MM.1S (cell line): Measurements from ENCODE around the gene CLEC4D.
A peak's percentile ranks its signal among the peaks of the same experiment; 100 is the strongest.

Source experiments
- DNase-seq: peaks from one replicate; pipeline ENCODE4 v3.0.0-alpha.2; 2015
- H2AFZ ChIP-seq: fragments of 300-600 bp; sonication (generic); 2 replicates; pipeline ENCODE4 v1.6.0; 2016; ENCODE audit warnings: antibody characterized with exemption, low read length
- H3F3A ChIP-seq: fragments of 300-600 bp; sonication (generic); 2 replicates; pipeline ENCODE4 v1.6.1; 2016; ENCODE audit warnings: mild to moderate bottlenecking, antibody characterized with exemption, low read length, moderate library complexity, mixed read lengths; ENCODE audit not compliant: insufficient read depth
- H3K27ac ChIP-seq: fragments of 300-600 bp; sonication (generic); 2 replicates; pipeline ENCODE4 v1.5.1; 2016; ENCODE audit warnings: mild to moderate bottlenecking, low read length
- H3K27me3 ChIP-seq: fragments of 300-600 bp; sonication (generic); replicated peaks from 2 replicates; pipeline ENCODE4 v1.6.0; 2016; ENCODE audit warnings: low read length; ENCODE audit not compliant: insufficient read depth
- H3K36me3 ChIP-seq: fragments of 300-600 bp; sonication (generic); replicated peaks from 2 replicates; pipeline ENCODE4 v1.6.1; 2016; ENCODE audit warnings: mild to moderate bottlenecking, low read length, mixed read lengths; ENCODE audit not compliant: insufficient read depth
- H3K4me1 ChIP-seq: fragments of 300-600 bp; sonication (generic); 2 replicates; pipeline ENCODE4 v1.6.1; 2016; ENCODE audit warnings: low read length, mixed read lengths
- H3K4me2 ChIP-seq: fragments of 300-600 bp; sonication (generic); 2 replicates; pipeline ENCODE4 v1.6.0; 2016; ENCODE audit warnings: low read depth, low read length
- H3K4me3 ChIP-seq: fragments of 300-600 bp; sonication (generic); 2 replicates; pipeline ENCODE4 v1.5.1; 2016; ENCODE audit warnings: low read length, mixed read lengths
- H3K79me2 ChIP-seq: fragments of 300-600 bp; sonication (generic); 2 replicates; pipeline ENCODE4 v1.6.1; 2016; ENCODE audit warnings: mixed run types, low read length, mixed read lengths
- H3K9ac ChIP-seq: fragments of 300-600 bp; sonication (generic); 2 replicates; pipeline ENCODE4 v1.6.1; 2016; ENCODE audit warnings: low read length, mixed read lengths
- H3K9me2 ChIP-seq: fragments of 300-600 bp; sonication (generic); replicated peaks from 2 replicates; pipeline ENCODE4 v1.6.1; 2016; ENCODE audit warnings: mild to moderate bottlenecking, low read length, mixed read lengths; ENCODE audit not compliant: insufficient read depth
- H3K9me3 ChIP-seq: fragments of 300-600 bp; sonication (generic); replicated peaks from 2 replicates; pipeline ENCODE4 v1.6.1; 2016; ENCODE audit warnings: mild to moderate bottlenecking, low read length, mixed read lengths; ENCODE audit not compliant: insufficient read depth
- H4K20me1 ChIP-seq: fragments of 300-600 bp; sonication (generic); 2 replicates; pipeline ENCODE4 v1.6.1; 2016; ENCODE audit warnings: mild to moderate bottlenecking, low read length, moderate library complexity, mixed read lengths; ENCODE audit not compliant: insufficient read depth
- EZH2 ChIP-seq: fragments of 300-600 bp; sonication (generic); optimal IDR thresholded peaks from 2 replicates; pipeline ENCODE3; 2017; ENCODE audit warnings: low read depth, mild to moderate bottlenecking, antibody characterized with exemption, low read length, mixed read lengths
- EZH2phosphoT487 ChIP-seq: fragments of 300-600 bp; sonication (generic); IDR thresholded peaks from 2 replicates; pipeline ENCODE4 v1.6.1; 2018; ENCODE audit warnings: antibody characterized with exemption, low read length
- TF ChIP-seq, protein P1 (sequence below): fragments of 300-600 bp; sonication (generic); IDR thresholded peaks from 2 replicates; pipeline ENCODE4 v1.5.1; 2016; ENCODE audit warnings: antibody characterized with exemption, low read length, mixed read lengths

Gene CLEC4D

DNA sequence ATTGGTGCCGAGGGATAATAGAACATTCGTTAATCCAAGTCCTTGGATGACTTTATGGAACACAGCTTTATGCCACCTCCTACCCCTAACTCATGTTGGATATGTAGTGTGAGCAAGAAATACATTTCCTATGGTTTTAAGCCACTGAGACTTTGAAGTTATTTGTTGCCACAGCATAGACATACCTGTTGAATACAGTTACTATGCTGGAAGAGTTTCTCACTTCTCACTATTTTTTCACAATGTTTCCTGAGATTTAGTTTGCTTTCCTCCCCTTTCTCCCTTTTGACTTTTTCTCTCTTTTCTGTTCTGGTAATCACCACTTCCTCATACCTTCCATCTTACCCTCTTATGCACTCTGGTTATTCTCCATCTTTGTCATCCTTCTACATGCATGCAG is 34.9 kb downstream of the CLEC4D start:
- no peaks in the 10 kb centered on the region for H3K4me1 ChIP-seq
- H3K9me2 ChIP-seq: no peaks in the 10 kb centered on the region
- H3K4me3 ChIP-seq: no peak overlapping the region
- no peaks in the 10 kb centered on the region for H3K79me2 ChIP-seq
- H3K27me3 ChIP-seq: no peaks in the 10 kb centered on the region
- no peak overlapping the region for H3K9ac ChIP-seq
- no peak overlapping the region for H3K4me2 ChIP-seq
- H3F3A ChIP-seq: no peaks in the 10 kb centered on the region
- H3K27ac ChIP-seq: no peak overlapping the region
- TF ChIP-seq, protein P1, sequence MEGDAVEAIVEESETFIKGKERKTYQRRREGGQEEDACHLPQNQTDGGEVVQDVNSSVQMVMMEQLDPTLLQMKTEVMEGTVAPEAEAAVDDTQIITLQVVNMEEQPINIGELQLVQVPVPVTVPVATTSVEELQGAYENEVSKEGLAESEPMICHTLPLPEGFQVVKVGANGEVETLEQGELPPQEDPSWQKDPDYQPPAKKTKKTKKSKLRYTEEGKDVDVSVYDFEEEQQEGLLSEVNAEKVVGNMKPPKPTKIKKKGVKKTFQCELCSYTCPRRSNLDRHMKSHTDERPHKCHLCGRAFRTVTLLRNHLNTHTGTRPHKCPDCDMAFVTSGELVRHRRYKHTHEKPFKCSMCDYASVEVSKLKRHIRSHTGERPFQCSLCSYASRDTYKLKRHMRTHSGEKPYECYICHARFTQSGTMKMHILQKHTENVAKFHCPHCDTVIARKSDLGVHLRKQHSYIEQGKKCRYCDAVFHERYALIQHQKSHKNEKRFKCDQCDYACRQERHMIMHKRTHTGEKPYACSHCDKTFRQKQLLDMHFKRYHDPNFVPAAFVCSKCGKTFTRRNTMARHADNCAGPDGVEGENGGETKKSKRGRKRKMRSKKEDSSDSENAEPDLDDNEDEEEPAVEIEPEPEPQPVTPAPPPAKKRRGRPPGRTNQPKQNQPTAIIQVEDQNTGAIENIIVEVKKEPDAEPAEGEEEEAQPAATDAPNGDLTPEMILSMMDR: no peak
- TF ChIP-seq EZH2phosphoT487: no peak
- no peak for TF ChIP-seq EZH2
- no peak for DNase-seq
- H3K9me3 ChIP-seq: no peaks in the 10 kb centered on the region
- no peak overlapping the region for H2AFZ ChIP-seq
- no peaks in the 10 kb centered on the region for H4K20me1 ChIP-seq
- H3K36me3 ChIP-seq: no peaks in the 10 kb centered on the region

DNA sequence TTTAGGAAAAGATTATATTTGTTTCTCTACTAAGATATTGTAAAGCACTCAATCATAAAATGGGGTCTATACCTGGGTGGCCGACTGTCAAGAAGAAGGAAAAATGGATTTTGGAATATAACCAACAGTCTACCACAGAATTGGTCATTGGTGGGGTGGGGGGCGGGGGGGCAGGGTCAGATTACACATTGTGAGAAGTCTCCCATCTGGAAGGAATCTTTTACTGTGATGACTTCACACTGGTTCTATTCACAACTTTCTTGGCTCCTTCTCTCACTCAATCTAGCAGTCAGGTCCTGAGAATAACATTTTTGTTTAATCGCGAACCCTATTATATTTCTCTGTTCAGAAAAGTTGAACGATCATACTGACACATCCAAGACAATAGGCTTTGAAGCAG is 36.1 kb downstream of the CLEC4D start:
- no peaks in the 10 kb centered on the region for H3K27me3 ChIP-seq
- no peak overlapping the region for H3K4me2 ChIP-seq
- H3K9me2 ChIP-seq: no peaks in the 10 kb centered on the region
- DNase-seq: no peak
- TF ChIP-seq EZH2phosphoT487: no peak
- no peaks in the 10 kb centered on the region for H3K4me1 ChIP-seq
- no peak overlapping the region for H3K9ac ChIP-seq
- H2AFZ ChIP-seq: no peak overlapping the region
- no peaks in the 10 kb centered on the region for H3K9me3 ChIP-seq
- H3K79me2 ChIP-seq: no peaks in the 10 kb centered on the region
- H3F3A ChIP-seq: no peaks in the 10 kb centered on the region
- no peak overlapping the region for H3K27ac ChIP-seq
- no peaks in the 10 kb centered on the region for H3K36me3 ChIP-seq
- H3K4me3 ChIP-seq: no peak overlapping the region
- H4K20me1 ChIP-seq: no peaks in the 10 kb centered on the region

DNA sequence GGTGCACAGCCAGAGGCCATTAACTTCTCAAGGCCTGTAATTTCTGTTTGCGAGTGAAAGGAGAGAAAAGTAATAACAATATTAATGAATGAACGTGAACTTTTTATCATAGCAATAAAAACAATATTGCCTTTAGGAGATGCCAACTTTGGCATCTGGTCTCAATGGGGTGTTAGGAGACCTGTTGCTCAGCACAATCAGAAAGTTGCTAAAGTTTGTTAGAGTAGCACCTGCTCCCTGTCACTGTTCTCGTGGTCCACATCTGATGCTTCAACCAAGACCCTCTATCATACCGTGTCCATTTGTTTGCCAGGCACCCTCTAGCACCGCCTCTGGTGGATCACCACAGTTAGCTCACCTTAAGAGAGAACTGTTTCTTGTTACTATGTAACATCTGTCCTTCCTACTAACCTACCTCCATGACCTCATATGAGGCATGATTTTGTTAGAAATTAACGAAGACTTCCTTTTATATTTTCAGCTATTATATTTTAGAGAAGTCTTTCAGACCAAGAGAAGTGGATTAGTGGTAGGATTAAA is 39.9 kb downstream of the CLEC4D start:
- no peak for DNase-seq
- Histone ChIP-seq H3K36me3 (no peaks in the 10 kb centered on the region), H3K9me3 (no peaks in the 10 kb centered on the region), H2AFZ (no peak overlapping the region), H3F3A (no peaks in the 10 kb centered on the region), H3K4me2 (no peak overlapping the region), H3K9me2 (no peaks in the 10 kb centered on the region), H4K20me1 (no peaks in the 10 kb centered on the region), H3K79me2 (no peaks in the 10 kb centered on the region), H3K27ac (no peak overlapping the region), H3K9ac (no peak overlapping the region), H3K4me3 (no peak overlapping the region), H3K27me3 (no peaks in the 10 kb centered on the region), H3K4me1 (no peaks in the 10 kb centered on the region)
- TF ChIP-seq, protein P1: peak; percentile 26
- TF ChIP-seq EZH2: no peak

DNA sequence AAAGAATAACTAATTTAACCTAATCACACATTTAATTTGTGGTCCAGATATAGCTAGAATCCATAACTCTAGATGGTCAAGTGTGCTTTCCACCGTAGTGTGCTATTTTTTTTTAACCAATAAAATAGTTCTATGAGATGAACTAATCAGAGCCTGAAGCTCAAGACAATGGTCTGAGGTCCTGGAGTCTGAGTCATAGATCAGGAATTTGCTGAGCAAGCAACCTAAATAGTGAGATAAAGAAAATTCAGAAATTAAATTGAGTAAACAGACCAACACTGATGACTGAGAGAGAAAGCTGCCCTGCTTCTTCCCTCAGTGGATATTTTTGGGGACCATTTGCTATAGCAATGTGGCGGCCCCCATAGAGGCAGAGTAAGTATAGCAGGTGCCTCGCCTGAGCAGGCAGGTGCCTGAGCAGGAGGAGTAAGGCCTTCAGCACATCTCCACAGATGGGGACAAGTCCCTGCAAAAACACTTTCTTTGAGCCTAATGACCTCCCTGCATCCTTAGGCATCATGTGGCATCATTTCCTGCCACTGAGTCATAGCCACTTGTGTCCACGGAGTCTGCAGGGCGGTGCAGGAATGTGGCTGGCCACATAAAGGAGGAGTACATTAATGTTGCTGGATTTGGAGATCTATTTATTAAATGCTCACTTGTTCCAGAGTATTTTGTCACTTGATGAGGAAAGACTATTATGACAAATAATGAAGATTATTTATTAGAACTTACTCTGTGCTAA is 41.3 kb downstream of the CLEC4D start:
- Histone ChIP-seq H3K9me2 (no peaks in the 10 kb centered on the region), H3K79me2 (no peaks in the 10 kb centered on the region), H3K4me2 (no peak overlapping the region), H3K9ac (no peak overlapping the region), H3K4me1 (no peaks in the 10 kb centered on the region), H2AFZ (no peak overlapping the region), H3F3A (no peaks in the 10 kb centered on the region), H4K20me1 (no peaks in the 10 kb centered on the region), H3K27ac (no peak overlapping the region), H3K9me3 (no peaks in the 10 kb centered on the region), H3K4me3 (no peak overlapping the region), H3K36me3 (no peaks in the 10 kb centered on the region), H3K27me3 (no peaks in the 10 kb centered on the region)
- no peak for TF ChIP-seq EZH2
- no peak for TF ChIP-seq EZH2phosphoT487
- TF ChIP-seq, protein P1: no peak
- DNase-seq: no peak
